Ureter (tissue), 1 donor: ENCODE data around the gene TMEM256. TPM values are rescaled to one million over a fixed set of nuclear protein-coding genes. Genes with fewer than 3 reads are reported as not detected.

Experiments
- total RNA-seq: library from RNA; stranded (reverse); gene quantifications from one replicate; pipeline ENCODE4 v1.2.4, GENCODE V29; 2023
- donor health status: DM: yes; HTN: yes; CAD: no.

Gene TMEM256
- total RNA-seq, 1 donor from 2014 or later: 115 TPM

Other genes starting within 250 kb of the TMEM256 start
- gene ASGR1, start 224.7 kb downstream of the TMEM256 start, total RNA-seq: 2.6 TPM
- gene DLG4, start 184.3 kb downstream of the TMEM256 start, total RNA-seq: 26.8 TPM
- 855 TPM for gene ACADVL, start 184.2 kb downstream of the TMEM256 start, total RNA-seq
- 38.4 TPM for gene DVL2, start 169.6 kb downstream of the TMEM256 start, total RNA-seq
- gene PHF23, start 164.6 kb downstream of the TMEM256 start, total RNA-seq: 37.6 TPM
- gene GABARAP, start 161.6 kb downstream of the TMEM256 start, total RNA-seq: 453 TPM
- gene CTDNEP1, start 152.4 kb downstream of the TMEM256 start, total RNA-seq: 116 TPM
- gene ELP5, start 151.9 kb downstream of the TMEM256 start, total RNA-seq: 46.3 TPM
- 157 TPM for gene CLDN7, start 141.6 kb downstream of the TMEM256 start, total RNA-seq
- 11.2 TPM for gene SLC2A4, start 122.4 kb downstream of the TMEM256 start, total RNA-seq
- not detected for gene YBX2, start 109.5 kb downstream of the TMEM256 start, total RNA-seq
- gene EIF5A, start 96.5 kb downstream of the TMEM256 start, total RNA-seq: 425 TPM
- 67.6 TPM for gene GPS2, start 88.7 kb downstream of the TMEM256 start, total RNA-seq
- 49.6 TPM for gene NEURL4, start 74.8 kb downstream of the TMEM256 start, total RNA-seq
- 12.7 TPM for gene ACAP1, start 67.6 kb downstream of the TMEM256 start, total RNA-seq
- 11.5 TPM for gene KCTD11, start 51.9 kb downstream of the TMEM256 start, total RNA-seq
- gene TMEM95, start 48.9 kb downstream of the TMEM256 start, total RNA-seq: not detected
- 12.3 TPM for gene TNK1, start 23.0 kb downstream of the TMEM256 start, total RNA-seq
- gene PLSCR3, start 9.6 kb downstream of the TMEM256 start, total RNA-seq: 43.0 TPM
- gene NLGN2, start 3.7 kb upstream of the TMEM256 start, total RNA-seq: 22.3 TPM
- not detected for gene SPEM1, start 16.2 kb upstream of the TMEM256 start, total RNA-seq
- not detected for gene SPEM2, start 21.5 kb upstream of the TMEM256 start, total RNA-seq
- not detected for gene SPEM3, start 24.8 kb upstream of the TMEM256 start, total RNA-seq
- 8.1 TPM for gene TMEM102, start 31.3 kb upstream of the TMEM256 start, total RNA-seq
- gene FGF11, start 35.4 kb upstream of the TMEM256 start, total RNA-seq: 3.5 TPM
- 6.8 TPM for gene CHRNB1, start 41.0 kb upstream of the TMEM256 start, total RNA-seq
- gene ZBTB4, start 75.5 kb upstream of the TMEM256 start, total RNA-seq: 65.5 TPM
- gene SLC35G6, start 77.3 kb upstream of the TMEM256 start, total RNA-seq: not detected
- gene POLR2A, start 80.3 kb upstream of the TMEM256 start, total RNA-seq: 151 TPM
- gene TNFSF12, start 145.0 kb upstream of the TMEM256 start, total RNA-seq: 30.6 TPM
- gene TNFSF13, start 154.7 kb upstream of the TMEM256 start, total RNA-seq: 23.0 TPM
- 43.9 TPM for gene SENP3, start 157.8 kb upstream of the TMEM256 start, total RNA-seq
- 61.0 TPM for gene CD68, start 175.5 kb upstream of the TMEM256 start, total RNA-seq
- gene MPDU1, start 179.8 kb upstream of the TMEM256 start, total RNA-seq: 68.1 TPM
- 8.0 TPM for gene SOX15, start 186.0 kb upstream of the TMEM256 start, total RNA-seq
- gene FXR2, start 210.8 kb upstream of the TMEM256 start, total RNA-seq: 30.6 TPM
- 57.1 TPM for gene SAT2, start 223.7 kb upstream of the TMEM256 start, total RNA-seq
- gene SHBG, start 226.0 kb upstream of the TMEM256 start, total RNA-seq: not detected
- 10.0 TPM for gene ATP1B2, start 246.8 kb upstream of the TMEM256 start, total RNA-seq